Measurements from ENCODE around the gene CDHR2. TPM values are rescaled to one million over a fixed set of nuclear protein-coding genes. Genes with fewer than 3 reads are reported as not detected.

Gene CDHR2
- total RNA-seq, 1 donor from 2014 or later, result not detected

GRCh38 chr5:176579323-176579722 lies 30.2 kb downstream of the CDHR2 start:
- DNase-seq (ENCODE audit: extremely low spot score in 2 of 2), result no peak
- Histone ChIP-seq H3K36me3 (no peaks in the 10 kb centered on the region), H3K27ac (no peak overlapping the region), H3K4me3 (no peak overlapping the region), H3K4me1 (no peaks in the 10 kb centered on the region), H3K9me3 (no peaks in the 10 kb centered on the region), H3K27me3 (no peaks in the 10 kb centered on the region)
- TF ChIP-seq POLR2A (IDR thresholded peaks at IDR 0.05) (no peak), POLR2AphosphoS5 (IDR thresholded peaks at IDR 0.05; ENCODE audit: insufficient read depth in 1 of 2, low read depth in 1 of 2) (no peak), CTCF (IDR thresholded peaks at IDR 0.05) (no peak)
- intact Hi-C loops (cut with DNase I), result no loop called here

- no peak for DNase-seq (ENCODE audit: extremely low spot score in 2 of 2)
- intact Hi-C loops (cut with DNase I), result no loop called here
- Histone ChIP-seq H3K27ac (no peak overlapping the region), H3K36me3 (no peaks in the 10 kb centered on the region), H3K4me3 (no peak overlapping the region), H3K27me3 (no peaks in the 10 kb centered on the region), H3K9me3 (peaks cover 11% of the 10 kb centered on the region), H3K4me1 (no peaks in the 10 kb centered on the region)
- TF ChIP-seq POLR2AphosphoS5 (IDR thresholded peaks at IDR 0.05; ENCODE audit: insufficient read depth in 1 of 2, low read depth in 1 of 2), result no peak
- TF ChIP-seq POLR2A (IDR thresholded peaks at IDR 0.05), result no peak
- no peak for TF ChIP-seq CTCF (IDR thresholded peaks at IDR 0.05)
Observed at GRCh38 chr5:176581361-176581760, 32.2 kb downstream of the CDHR2 start.

- Histone ChIP-seq H3K4me3 (no peak overlapping the region), H3K27ac (no peak overlapping the region), H3K36me3 (no peaks in the 10 kb centered on the region), H3K27me3 (no peaks in the 10 kb centered on the region), H3K4me1 (no peaks in the 10 kb centered on the region), H3K9me3 (peaks cover 11% of the 10 kb centered on the region)
- DNase-seq (ENCODE audit: extremely low spot score in 2 of 2), result no peak
- TF ChIP-seq POLR2A (IDR thresholded peaks at IDR 0.05) (no peak), POLR2AphosphoS5 (IDR thresholded peaks at IDR 0.05; ENCODE audit: insufficient read depth in 1 of 2, low read depth in 1 of 2) (no peak), CTCF (IDR thresholded peaks at IDR 0.05) (no peak)
- intact Hi-C loops (cut with DNase I), result no loop called here
Observed at GRCh38 chr5:176583076-176583475, 33.9 kb downstream of the CDHR2 start.

GRCh38 chr5:176587398-176587797 lies 38.3 kb downstream of the CDHR2 start:
- Histone ChIP-seq H3K4me1 (no peaks in the 10 kb centered on the region), H3K27me3 (no peaks in the 10 kb centered on the region)

GRCh38 chr5:176588297-176588696 lies 39.2 kb downstream of the CDHR2 start:
- intact Hi-C loops (cut with DNase I), result no loop called here
- no peak for TF ChIP-seq CTCF (IDR thresholded peaks at IDR 0.05)
- TF ChIP-seq POLR2A (IDR thresholded peaks at IDR 0.05), result no peak
- TF ChIP-seq POLR2AphosphoS5 (IDR thresholded peaks at IDR 0.05; ENCODE audit: insufficient read depth in 1 of 2, low read depth in 1 of 2), result no peak

More at GRCh38 chr5:176587398-176587797, 38.3 kb downstream of the CDHR2 start:
- no peak overlapping the region for H3K27ac ChIP-seq
- H3K4me3 ChIP-seq, result no peak overlapping the region
- intact Hi-C loops (cut with DNase I), result no loop called here
- DNase-seq (ENCODE audit: extremely low spot score in 2 of 2), result no peak
- TF ChIP-seq CTCF (IDR thresholded peaks at IDR 0.05) (no peak), POLR2AphosphoS5 (IDR thresholded peaks at IDR 0.05; ENCODE audit: insufficient read depth in 1 of 2, low read depth in 1 of 2) (no peak), POLR2A (IDR thresholded peaks at IDR 0.05) (no peak)
- H3K9me3 ChIP-seq, result peaks cover 11% of the 10 kb centered on the region
- H3K36me3 ChIP-seq, result no peaks in the 10 kb centered on the region

More at GRCh38 chr5:176588297-176588696, 39.2 kb downstream of the CDHR2 start:
- peaks cover 11% of the 10 kb centered on the region for H3K9me3 ChIP-seq
- H3K36me3 ChIP-seq, result no peaks in the 10 kb centered on the region
- no peak overlapping the region for H3K4me3 ChIP-seq
- no peaks in the 10 kb centered on the region for H3K4me1 ChIP-seq
- no peak for DNase-seq (ENCODE audit: extremely low spot score in 2 of 2)
- no peak overlapping the region for H3K27ac ChIP-seq
- no peaks in the 10 kb centered on the region for H3K27me3 ChIP-seq
